ENCODE results near the gene PLCL1. TPM values are rescaled to one million over a fixed set of nuclear protein-coding genes. Genes with fewer than 3 reads are reported as not detected.
A peak's percentile ranks its signal among the peaks of the same experiment; 100 is the strongest.

PLCL1 gene
- total RNA-seq, 4 donors from 2014 or later, result 6.6 to 10.0 (median 7.9) TPM

GRCh38 chr2:197888321-197888720, 83.9 kb downstream of the PLCL1 start:
- no peak overlapping the region for H3K27ac ChIP-seq
- 63 to 86% methylated on average over 1 of the region's 1 CpG for WGBS, 2 donors
- H3K36me3 ChIP-seq, result no peaks in the 10 kb centered on the region
- no peak overlapping the region for H3K4me3 ChIP-seq
- peaks cover 0 to 5% (median 0%) of the 10 kb centered on the region in 4 donors for H3K4me1 ChIP-seq
- no peaks in the 10 kb centered on the region for H3K27me3 ChIP-seq
- TF ChIP-seq EP300 (IDR thresholded peaks at IDR 0.05) (no peak), POLR2A (IDR thresholded peaks at IDR 0.05) (no peak), CTCF (IDR thresholded peaks at IDR 0.05) (no peak)
- no peaks in the 10 kb centered on the region for H3K9me3 ChIP-seq
- DNase-seq (ENCODE audit: low spot score in 2 of 2), result no peak

DNA sequence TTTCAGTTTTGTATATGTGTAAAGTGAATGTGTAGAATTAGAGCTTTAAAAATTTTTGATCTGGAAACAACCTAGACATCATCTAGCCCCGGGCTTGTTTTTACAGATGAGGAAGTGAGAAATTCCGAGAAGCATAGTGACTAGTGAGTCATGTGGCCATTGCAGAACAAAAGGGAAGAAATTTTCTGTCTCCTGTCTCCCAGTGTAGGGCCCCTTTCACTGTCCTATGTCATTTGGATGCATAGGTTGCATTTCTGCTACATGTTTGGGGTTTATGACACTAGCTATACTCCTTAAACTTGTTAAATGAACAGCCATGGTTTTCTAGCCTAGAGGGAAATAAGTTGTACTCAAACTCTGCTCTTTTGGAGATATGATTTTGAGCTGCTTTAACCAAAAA, 84.6 kb downstream of the PLCL1 start:
- Histone ChIP-seq H3K4me3 (no peak overlapping the region), H3K27me3 (no peaks in the 10 kb centered on the region), H3K9me3 (no peaks in the 10 kb centered on the region), H3K4me1 (peaks cover 0 to 5% (median 0%) of the 10 kb centered on the region in 4 donors), H3K36me3 (no peaks in the 10 kb centered on the region), H3K27ac (peak overlapping the region in 1 of 4 donors; percentile 9)
- no peak for TF ChIP-seq CTCF (IDR thresholded peaks at IDR 0.05)
- TF ChIP-seq POLR2A (IDR thresholded peaks at IDR 0.05), result no peak
- TF ChIP-seq EP300 (IDR thresholded peaks at IDR 0.05), result no peak
- DNase-seq (ENCODE audit: low spot score in 2 of 2), result peak in 1 of 2 donors; percentile 28
- WGBS, 2 donors, result 37 to 38% methylated on average over 2 of the region's 2 CpGs

DNA sequence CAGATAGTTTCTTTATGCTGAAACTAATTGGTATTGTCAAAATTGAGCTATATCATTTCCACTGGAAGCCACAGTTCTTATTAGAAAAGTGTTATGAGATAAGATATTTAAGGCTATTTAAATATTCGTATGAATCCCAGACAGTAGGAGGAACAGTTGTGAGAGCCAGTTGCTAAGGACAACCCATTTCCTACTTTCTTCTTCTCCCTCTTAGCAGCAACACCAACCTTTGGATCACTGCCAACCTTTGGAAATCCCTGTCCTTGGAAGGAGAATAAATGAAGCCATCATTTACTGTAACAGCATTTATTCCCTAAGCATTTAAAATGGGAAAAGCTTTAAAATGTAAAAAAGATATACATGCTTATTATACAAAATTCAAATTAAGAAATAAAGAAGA, 85.8 kb downstream of the PLCL1 start:
- no peak overlapping the region for H3K4me3 ChIP-seq
- H3K9me3 ChIP-seq, result no peaks in the 10 kb centered on the region
- H3K27ac ChIP-seq, result no peak overlapping the region
- H3K4me1 ChIP-seq, result peaks cover 0 to 10% (median 0%) of the 10 kb centered on the region in 4 donors
- WGBS, 2 donors, result 35 to 39% methylated on average over 1 of the region's 1 CpG
- DNase-seq (ENCODE audit: low spot score in 2 of 2), result no peak
- TF ChIP-seq EP300 (IDR thresholded peaks at IDR 0.05) (no peak), CTCF (IDR thresholded peaks at IDR 0.05) (no peak), POLR2A (IDR thresholded peaks at IDR 0.05) (no peak)
- no peaks in the 10 kb centered on the region for H3K27me3 ChIP-seq
- H3K36me3 ChIP-seq, result no peaks in the 10 kb centered on the region

DNA sequence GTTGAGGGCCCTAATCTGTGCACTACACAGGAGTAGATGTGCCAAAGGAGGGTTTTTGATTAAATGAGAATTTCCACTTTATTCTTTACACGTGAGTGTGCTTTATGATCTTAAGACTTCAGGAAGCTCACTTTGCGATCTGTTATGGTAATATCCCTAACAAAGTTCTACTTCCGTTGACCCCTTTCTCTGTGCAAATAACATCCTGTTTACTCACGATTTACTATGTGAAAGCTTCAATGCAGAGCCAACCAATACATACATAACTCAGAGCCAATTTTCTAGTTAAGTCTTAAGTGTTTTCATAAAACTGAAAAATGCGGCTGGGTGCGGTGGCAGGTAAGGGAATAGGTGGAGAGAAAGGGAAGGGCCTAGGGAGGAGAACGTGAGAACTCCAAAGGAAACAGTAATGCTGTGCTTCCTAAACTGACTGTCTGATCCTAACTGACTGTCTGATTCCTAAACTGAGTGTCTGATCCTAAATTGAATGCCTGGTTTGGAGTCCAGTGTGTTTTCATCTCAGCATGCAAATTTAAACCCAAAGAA, 87.6 kb downstream of the PLCL1 start:
- peaks cover 0 to 10% (median 0%) of the 10 kb centered on the region in 4 donors for H3K4me1 ChIP-seq
- no peak for DNase-seq (ENCODE audit: low spot score in 2 of 2)
- H3K9me3 ChIP-seq, result no peaks in the 10 kb centered on the region
- H3K36me3 ChIP-seq, result no peaks in the 10 kb centered on the region
- H3K27me3 ChIP-seq, result no peaks in the 10 kb centered on the region
- WGBS, 2 donors, result 71 to 72% methylated on average over 7 of the region's 7 CpGs
- TF ChIP-seq EP300 (IDR thresholded peaks at IDR 0.05), result no peak
- TF ChIP-seq POLR2A (IDR thresholded peaks at IDR 0.05), result no peak
- TF ChIP-seq CTCF (IDR thresholded peaks at IDR 0.05), result no peak
- H3K4me3 ChIP-seq, result no peak overlapping the region
- no peak overlapping the region for H3K27ac ChIP-seq

DNA sequence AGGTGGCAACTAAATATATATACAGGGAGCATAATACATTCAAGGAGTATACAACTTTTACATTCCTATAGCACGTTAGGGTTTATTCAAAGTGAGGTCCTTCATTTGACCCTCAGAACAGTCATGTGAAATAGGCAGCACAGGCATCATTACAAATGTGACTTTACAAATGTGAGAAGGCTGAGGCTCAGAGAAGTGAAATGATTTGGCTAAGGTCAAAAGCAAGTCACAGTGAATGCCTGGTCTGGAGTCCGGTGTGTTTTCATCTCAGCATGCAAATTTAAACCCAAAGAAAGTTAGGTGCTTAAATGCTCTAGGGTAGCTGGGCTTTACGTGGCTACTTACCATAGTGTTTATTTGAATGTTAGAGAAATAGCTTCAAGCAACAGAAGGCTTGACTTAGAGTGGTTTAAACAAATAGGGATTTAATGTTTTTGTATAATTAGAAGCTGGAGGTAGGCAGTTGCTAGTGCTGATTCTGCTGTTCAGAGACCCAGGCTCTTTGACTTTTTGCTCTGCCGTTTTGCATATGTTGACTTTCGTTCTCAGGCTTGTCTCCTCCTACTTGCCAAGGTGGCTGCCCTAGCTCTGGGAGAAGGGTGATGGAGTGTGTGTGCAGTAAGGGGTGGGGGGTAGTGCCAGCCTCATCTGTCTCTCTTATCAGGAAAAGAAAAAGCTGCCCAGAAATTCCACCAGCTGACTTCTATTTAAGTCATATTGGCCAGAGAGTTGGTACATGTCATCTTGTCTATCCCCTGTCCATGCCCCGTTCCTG, 89.2 kb downstream of the PLCL1 start:
- DNase-seq (ENCODE audit: low spot score in 2 of 2), result no peak
- Histone ChIP-seq H3K27me3 (no peaks in the 10 kb centered on the region), H3K9me3 (no peaks in the 10 kb centered on the region), H3K27ac (no peak overlapping the region), H3K36me3 (no peaks in the 10 kb centered on the region), H3K4me3 (no peak overlapping the region), H3K4me1 (peaks cover 0 to 10% (median 0%) of the 10 kb centered on the region in 4 donors)
- TF ChIP-seq EP300 (IDR thresholded peaks at IDR 0.05), result no peak
- TF ChIP-seq CTCF (IDR thresholded peaks at IDR 0.05), result no peak
- no peak for TF ChIP-seq POLR2A (IDR thresholded peaks at IDR 0.05)
- 53 to 69% methylated on average over 6 of the region's 6 CpGs for WGBS, 2 donors
